BJ (cell line): ENCODE results near the gene LRRC23. TPM values are rescaled to one million over a fixed set of nuclear protein-coding genes. Genes with fewer than 3 reads are reported as not detected.
"Not testable (repeated sequence)": the region's sequence is repeated elsewhere in the genome, so short reads cannot be mapped to it uniquely, and the experiment has no call there.

Experiments used
- CTCF ChIA-PET: fragments of 350-600 bp; formaldehyde crosslinking; extraction: SDS; loops from one replicate; lab custom pipeline; 2021; ENCODE audit warnings: antibody characterized with exemption, inconsistent platforms; lab: Yijun Ruan, JAX
- POLR2A ChIA-PET: fragments of 300-600 bp; sonication (Branson Sonifier 250); formaldehyde crosslinking; extraction: SDS; loops from one replicate; lab custom pipeline; 2021; ENCODE audit warnings: antibody characterized with exemption; lab: Charles Lee
- DNase-seq: peaks from one replicate; pipeline ENCODE4 v3.0.0-alpha.2; 2011; ENCODE audit warnings: low read depth
- H3K27me3 ChIP-seq: 2 replicates; pipeline ENCODE4 v1.6.0; 2011; ENCODE audit warnings: low read length; ENCODE audit not compliant: control insufficient read depth, insufficient read depth
- H3K36me3 ChIP-seq: 2 replicates; pipeline ENCODE4 v1.5.1; 2011; ENCODE audit warnings: low read length; ENCODE audit not compliant: control insufficient read depth, insufficient read depth
- H3K4me3 ChIP-seq: 2 replicates; pipeline ENCODE4 v1.5.1; 2011; ENCODE audit warnings: low read depth, mild to moderate bottlenecking, control low read depth, low read length
- polyA plus RNA-seq: library from polyadenylated mRNA; depleted of rRNA; stranded (reverse); fragments of >200 nt; gene quantifications from 2 replicates; pipeline ENCODE4 v1.2.3, GENCODE V29; 2011
- TF ChIP-seq, protein P1 (sequence below): IDR thresholded peaks from 2 replicates; pipeline ENCODE4 v1.5.1; 2011; ENCODE audit warnings: low read depth, mild to moderate bottlenecking, control low read depth, inconsistent platforms, low read length, moderate library complexity; ENCODE audit not compliant: insufficient read depth

The LRRC23 gene
- polyA plus RNA-seq, 1 experiment: 12.7 TPM

DNA sequence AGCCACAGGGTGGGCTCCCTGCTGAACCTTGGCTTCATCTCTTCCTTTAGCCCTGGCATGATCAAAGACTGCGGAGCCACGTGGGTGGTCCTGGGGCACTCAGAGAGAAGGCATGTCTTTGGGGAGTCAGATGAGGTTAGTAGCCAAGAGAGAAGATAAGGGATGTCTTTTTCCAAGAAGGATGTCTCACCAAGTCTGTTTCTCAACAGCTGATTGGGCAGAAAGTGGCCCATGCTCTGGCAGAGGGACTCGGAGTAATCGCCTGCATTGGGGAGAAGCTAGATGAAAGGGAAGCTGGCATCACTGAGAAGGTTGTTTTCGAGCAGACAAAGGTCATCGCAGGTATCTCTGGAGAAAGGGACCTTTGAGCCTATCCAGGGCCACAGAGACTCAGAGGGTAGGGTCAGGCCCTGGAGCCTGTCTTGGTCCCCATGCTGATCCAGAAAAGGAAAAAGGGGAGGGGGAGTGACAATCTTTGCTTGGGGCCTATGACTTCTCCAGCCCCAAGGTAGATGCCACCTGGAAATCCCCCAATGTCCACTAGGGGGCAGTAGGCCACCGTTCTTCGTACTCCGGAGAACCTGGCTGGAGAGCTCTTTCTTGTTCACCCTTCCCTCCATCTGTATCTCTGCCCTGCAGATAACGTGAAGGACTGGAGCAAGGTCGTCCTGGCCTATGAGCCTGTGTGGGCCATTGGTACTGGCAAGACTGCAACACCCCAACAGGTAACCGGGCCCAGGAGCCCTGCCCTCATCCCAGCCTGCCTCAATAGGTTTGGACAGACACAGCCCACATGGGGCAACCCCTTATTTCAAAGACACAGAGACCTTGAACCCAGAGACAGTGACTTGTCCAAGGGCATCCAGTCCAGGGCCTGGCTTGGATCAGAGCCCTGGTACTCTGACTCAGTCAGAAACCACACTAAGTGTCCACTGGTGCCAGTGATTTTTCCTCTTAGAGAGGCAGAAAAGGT, 35.3 kb upstream of the LRRC23 start:
- no peak for DNase-seq
- Histone ChIP-seq H3K36me3 (peaks cover 31% of the 10 kb centered on the region), H3K27me3 (no peaks in the 10 kb centered on the region), H3K4me3 (peak overlapping the region; percentile 98)
- CTCF ChIA-PET: interaction anchor here (0.6 to 9.7 kb wide), 24 partner anchors 9 to 244 kb away, joined by 3 to 112 read pairs (median 5); partner anchors contain the start of genes CDCA3, LRRC23, MLF2 and PTMS
- TF ChIP-seq, protein P1, sequence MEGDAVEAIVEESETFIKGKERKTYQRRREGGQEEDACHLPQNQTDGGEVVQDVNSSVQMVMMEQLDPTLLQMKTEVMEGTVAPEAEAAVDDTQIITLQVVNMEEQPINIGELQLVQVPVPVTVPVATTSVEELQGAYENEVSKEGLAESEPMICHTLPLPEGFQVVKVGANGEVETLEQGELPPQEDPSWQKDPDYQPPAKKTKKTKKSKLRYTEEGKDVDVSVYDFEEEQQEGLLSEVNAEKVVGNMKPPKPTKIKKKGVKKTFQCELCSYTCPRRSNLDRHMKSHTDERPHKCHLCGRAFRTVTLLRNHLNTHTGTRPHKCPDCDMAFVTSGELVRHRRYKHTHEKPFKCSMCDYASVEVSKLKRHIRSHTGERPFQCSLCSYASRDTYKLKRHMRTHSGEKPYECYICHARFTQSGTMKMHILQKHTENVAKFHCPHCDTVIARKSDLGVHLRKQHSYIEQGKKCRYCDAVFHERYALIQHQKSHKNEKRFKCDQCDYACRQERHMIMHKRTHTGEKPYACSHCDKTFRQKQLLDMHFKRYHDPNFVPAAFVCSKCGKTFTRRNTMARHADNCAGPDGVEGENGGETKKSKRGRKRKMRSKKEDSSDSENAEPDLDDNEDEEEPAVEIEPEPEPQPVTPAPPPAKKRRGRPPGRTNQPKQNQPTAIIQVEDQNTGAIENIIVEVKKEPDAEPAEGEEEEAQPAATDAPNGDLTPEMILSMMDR: peak; percentile 86
- POLR2A ChIA-PET: interaction anchor here (4.7 kb wide), 1 partner anchor 17 kb away, joined by 34 read pairs; the partner anchor contains the start of genes CDCA3 and USP5

DNA sequence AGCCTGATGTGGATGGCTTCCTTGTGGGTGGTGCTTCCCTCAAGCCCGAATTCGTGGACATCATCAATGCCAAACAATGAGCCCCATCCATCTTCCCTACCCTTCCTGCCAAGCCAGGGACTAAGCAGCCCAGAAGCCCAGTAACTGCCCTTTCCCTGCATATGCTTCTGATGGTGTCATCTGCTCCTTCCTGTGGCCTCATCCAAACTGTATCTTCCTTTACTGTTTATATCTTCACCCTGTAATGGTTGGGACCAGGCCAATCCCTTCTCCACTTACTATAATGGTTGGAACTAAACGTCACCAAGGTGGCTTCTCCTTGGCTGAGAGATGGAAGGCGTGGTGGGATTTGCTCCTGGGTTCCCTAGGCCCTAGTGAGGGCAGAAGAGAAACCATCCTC, 34.3 kb upstream of the LRRC23 start:
- peaks cover 27% of the 10 kb centered on the region for H3K36me3 ChIP-seq

DNA sequence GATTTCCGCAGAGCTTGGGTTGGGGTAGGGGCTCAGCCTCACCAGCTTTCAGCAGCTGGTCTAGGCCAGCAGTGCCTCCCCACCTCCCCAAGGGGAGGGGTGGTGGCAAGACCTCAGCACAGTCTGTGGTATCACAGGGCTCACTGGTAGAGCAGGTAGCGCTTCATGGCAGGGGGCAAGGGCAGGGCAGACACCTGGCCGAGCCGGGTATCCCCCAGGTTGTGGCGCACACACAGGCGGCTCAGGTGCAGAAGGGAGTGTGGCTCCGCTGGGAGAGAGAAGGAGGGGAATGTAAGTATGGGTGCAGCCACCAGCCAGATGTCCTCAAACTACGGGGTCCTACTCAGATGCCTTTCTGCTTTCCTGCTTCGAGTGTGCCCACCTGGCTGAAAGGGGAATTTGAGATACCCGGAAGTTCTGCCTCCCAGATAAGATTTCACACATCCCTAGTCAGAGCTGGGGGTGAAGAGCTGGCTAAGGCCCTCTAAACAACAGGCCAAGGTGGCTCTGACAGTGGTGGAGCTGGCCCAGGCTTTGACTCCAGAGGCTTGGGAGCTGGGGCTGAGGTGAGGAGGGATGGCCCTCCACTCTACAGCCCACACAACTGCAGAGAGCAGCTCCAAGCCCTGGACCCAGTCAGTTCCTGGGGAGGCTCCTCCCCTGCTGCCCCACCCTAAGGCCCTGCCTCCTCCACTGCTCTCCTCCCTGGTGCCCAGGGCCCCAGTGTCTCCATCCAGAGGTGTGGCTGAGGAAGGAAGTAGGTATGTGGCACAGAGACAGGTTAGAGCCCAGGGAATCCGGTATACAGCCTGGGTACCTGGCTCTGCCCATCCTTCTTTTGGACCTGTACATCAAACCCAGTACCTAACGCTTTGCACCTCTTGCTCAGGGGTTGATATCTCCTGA, 33.3 kb upstream of the LRRC23 start:
- TF ChIP-seq, protein P1: no peak
- ChIA-PET CTCF (interaction anchor here (0.5 to 9.7 kb wide), 20 partner anchors 11 to 1788 kb away, joined by 3 to 112 read pairs (median 8); partner anchors contain the start of genes C12orf57, CDCA3, ENO2 and GNB3), POLR2A (interaction anchor here (1.1 to 3.7 kb wide), 2 partner anchors 19 to 20 kb away, joined by 5 to 19 read pairs; partner anchors contain the start of genes CDCA3 and USP5)
- H3K27me3 ChIP-seq: no peaks in the 10 kb centered on the region
- peak overlapping the region; percentile 65; the same call in 1 of the 2 replicates for H3K4me3 ChIP-seq
- peaks cover 26% of the 10 kb centered on the region for H3K36me3 ChIP-seq
- DNase-seq: no peak

More for the DNA sequence above, 34.3 kb upstream of the LRRC23 start:
- not testable (repeated sequence) for DNase-seq, H3K27me3 ChIP-seq, H3K4me3 ChIP-seq
- CTCF ChIA-PET: interaction anchor here (1.4 to 9.7 kb wide), 5 partner anchors 15 to 98 kb away, joined by 4 to 112 read pairs (median 8); partner anchors contain the start of genes CDCA3 and USP5
- POLR2A ChIA-PET: interaction anchor here (3.7 kb wide), 1 partner anchor 18 kb away, joined by 19 read pairs; the partner anchor contains the start of genes CDCA3 and USP5

DNA sequence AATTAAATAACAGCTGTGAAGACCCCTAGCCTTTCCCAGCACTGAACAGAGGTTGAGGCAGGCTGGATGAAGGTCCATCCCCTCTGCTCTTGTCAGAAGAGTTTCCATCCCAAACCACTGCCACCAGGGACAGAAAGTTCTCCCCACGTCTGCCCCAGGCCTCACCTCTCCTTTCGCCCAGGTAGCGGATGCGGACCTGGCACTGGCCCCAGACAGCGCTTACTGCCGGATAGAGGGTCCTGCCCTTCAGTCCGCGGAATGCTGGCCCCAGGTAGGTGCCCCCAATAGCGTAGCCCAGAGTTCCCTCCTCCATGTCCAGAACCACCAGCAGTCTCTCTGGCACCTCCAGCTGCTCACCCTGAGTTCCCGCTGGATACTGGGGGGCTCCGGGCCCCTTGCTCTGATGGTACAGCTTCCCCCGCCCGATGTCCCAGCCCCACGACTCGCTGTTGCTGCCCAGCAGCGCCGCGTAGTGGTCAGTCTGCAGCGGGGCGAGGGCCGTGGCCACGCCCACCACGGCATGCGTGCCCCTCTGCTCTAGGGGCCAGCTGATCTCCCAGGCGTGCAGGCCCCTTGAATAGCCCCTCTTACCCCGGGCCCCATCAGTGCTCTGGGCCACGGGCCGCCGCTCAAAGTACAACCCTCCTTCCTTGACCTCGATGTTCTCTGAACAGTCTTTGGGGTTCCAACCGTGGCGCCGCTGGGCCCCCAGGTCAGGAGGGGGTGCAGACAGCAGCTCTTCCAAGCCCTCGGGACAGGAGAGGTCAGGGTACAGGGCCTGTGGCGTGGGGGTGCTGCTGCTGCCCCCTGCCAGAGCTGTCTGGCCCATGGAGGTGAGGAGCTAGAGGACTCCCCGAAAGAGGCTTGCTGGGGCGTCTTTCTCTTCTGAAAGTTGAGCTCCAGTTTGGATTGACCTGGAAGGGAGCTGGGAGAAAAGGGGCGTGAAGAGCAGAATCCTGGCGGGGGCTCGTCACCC, 32.3 kb upstream of the LRRC23 start:
- ChIA-PET CTCF (interaction anchor here (0.6 to 9.7 kb wide), 42 partner anchors 9 to 644 kb away, joined by 3 to 112 read pairs (median 4); partner anchors contain the start of genes C12orf57, CDCA3, ENO2 and GNB3), POLR2A (interaction anchor here (0.7 to 3.7 kb wide), 6 partner anchors 19 to 66 kb away, joined by 4 to 19 read pairs (median 6); partner anchors contain the start of genes CDCA3 and USP5)
- Histone ChIP-seq H3K36me3 (peaks cover 26% of the 10 kb centered on the region), H3K4me3 (peak overlapping the region; percentile 65), H3K27me3 (no peaks in the 10 kb centered on the region)
- TF ChIP-seq, protein P1: peak; percentile 99
- DNase-seq: no peak
